Uterus (tissue), 2 donors: ENCODE data around the gene CLMN.

Experiments
- POLR2A ChIP-seq, 2 donors: fragments of 450-650 bp; IDR thresholded peaks; one replicate each; pipeline ENCODE4 v1.6.1; 2016; ENCODE audit warnings: antibody characterized with exemption in 2 of 2, mild to moderate bottlenecking in 1 of 2, moderate library complexity in 1 of 2
- TF ChIP-seq, protein P1 (sequence below), 4 experiments: fragments of 200-600 bp in 2 of 4; fragments of 450-650 bp in 2 of 4; sonication (generic) in 2 of 4; IDR thresholded peaks; one replicate each; pipeline ENCODE4 v1.5.1; 2016 to 2019; ENCODE audit warnings: antibody characterized with exemption in 4 of 4, mild to moderate bottlenecking in 2 of 4, moderate library complexity in 1 of 4

DNA sequence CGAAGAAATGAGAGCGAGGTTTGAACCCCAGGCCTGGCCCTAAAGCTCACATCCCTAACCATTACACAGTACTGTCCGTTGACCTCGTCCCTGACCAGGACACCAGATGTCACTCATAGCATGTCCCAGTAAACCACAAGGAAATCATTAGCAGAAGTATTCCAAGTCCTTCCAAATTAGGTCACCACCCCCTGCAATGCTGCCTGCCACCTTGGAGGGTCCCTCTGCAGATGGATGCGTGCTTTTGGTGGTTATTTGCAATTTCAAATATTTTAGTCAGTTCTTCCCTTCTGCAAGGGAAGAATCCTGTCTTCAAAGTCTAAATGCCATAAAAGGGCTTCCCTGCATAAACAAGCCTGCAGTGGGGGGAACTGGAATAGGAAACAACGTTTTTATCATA, 71.3 kb downstream of the CLMN start:
- TF ChIP-seq, protein P1, sequence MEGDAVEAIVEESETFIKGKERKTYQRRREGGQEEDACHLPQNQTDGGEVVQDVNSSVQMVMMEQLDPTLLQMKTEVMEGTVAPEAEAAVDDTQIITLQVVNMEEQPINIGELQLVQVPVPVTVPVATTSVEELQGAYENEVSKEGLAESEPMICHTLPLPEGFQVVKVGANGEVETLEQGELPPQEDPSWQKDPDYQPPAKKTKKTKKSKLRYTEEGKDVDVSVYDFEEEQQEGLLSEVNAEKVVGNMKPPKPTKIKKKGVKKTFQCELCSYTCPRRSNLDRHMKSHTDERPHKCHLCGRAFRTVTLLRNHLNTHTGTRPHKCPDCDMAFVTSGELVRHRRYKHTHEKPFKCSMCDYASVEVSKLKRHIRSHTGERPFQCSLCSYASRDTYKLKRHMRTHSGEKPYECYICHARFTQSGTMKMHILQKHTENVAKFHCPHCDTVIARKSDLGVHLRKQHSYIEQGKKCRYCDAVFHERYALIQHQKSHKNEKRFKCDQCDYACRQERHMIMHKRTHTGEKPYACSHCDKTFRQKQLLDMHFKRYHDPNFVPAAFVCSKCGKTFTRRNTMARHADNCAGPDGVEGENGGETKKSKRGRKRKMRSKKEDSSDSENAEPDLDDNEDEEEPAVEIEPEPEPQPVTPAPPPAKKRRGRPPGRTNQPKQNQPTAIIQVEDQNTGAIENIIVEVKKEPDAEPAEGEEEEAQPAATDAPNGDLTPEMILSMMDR (IDR thresholded peaks at IDR 0.05) = no peak
- TF ChIP-seq POLR2A (IDR thresholded peaks at IDR 0.05) = no peak
